Measurements from ENCODE around the gene FAM53C.

The FAM53C gene

GRCh38 chr5:138331449-138332368, 6.4 kb upstream of the FAM53C start, which contains the start of gene CDC25C:
Gene CDC25C, minus strand, starts transcription at chr5:138331804. Its CDS starts 624 bp downstream, at chr5:138331180.
- Histone ChIP-seq H3K79me1 (ENCODE audit: low read length) (no peaks in the 10 kb centered on the region), H3K36me3 (ENCODE audit: control insufficient read depth in 1 of 2, insufficient read depth in 2 of 2, low read length in 2 of 2) (peaks cover 0 to 3% of the 10 kb centered on the region in 2 experiments), H3K4me2 (ENCODE audit: low read length) (peak within 1 kb of the TSS; percentile 94), H3K27ac (ENCODE audit: low read depth, low read length) (peak within 1 kb of the TSS; percentile 20), H3K4me1 (ENCODE audit: control insufficient read depth in 1 of 2, insufficient read depth in 2 of 2, low read length in 2 of 2) (peaks cover 0 to 4% of the 10 kb centered on the region in 2 experiments), H3K14ac (ENCODE audit: low read length) (no peak within 1 kb of the TSS), H3K18ac (ENCODE audit: low read length) (no peak within 1 kb of the TSS), H3K9me3 (ENCODE audit: insufficient read depth, low read depth, low read length) (no peaks in the 10 kb centered on the region), H4K91ac (ENCODE audit: low read depth, low read length) (no peak within 1 kb of the TSS), H3K9ac (ENCODE audit: low read length) (peak within 1 kb of the TSS; percentile 75), H3K4ac (ENCODE audit: low read depth, low read length) (no peak within 1 kb of the TSS), H2AK5ac (ENCODE audit: low read length) (no peak within 1 kb of the TSS), H3K23ac (ENCODE audit: low read length) (no peak within 1 kb of the TSS), H4K12ac (ENCODE audit: low read depth, low read length) (no peak within 1 kb of the TSS), H4K8ac (ENCODE audit: low read depth, low read length) (peak within 1 kb of the TSS; percentile 30), H3K79me2 (ENCODE audit: control insufficient read depth, insufficient read depth, low read length, poor library complexity) (no peaks in the 10 kb centered on the region), H2AFZ (ENCODE audit: insufficient read depth, low read length, poor library complexity) (peak within 1 kb of the TSS; percentile 84), H3K4me3 (ENCODE audit: low read depth, low read length) (peak within 1 kb of the TSS; percentile 73), H2BK120ac (ENCODE audit: insufficient read depth, low read length, poor library complexity) (peak within 1 kb of the TSS; percentile 34), H2BK5ac (ENCODE audit: low read depth, low read length, poor library complexity) (peak within 1 kb of the TSS; percentile 22), H3K27me3 (ENCODE audit: insufficient read depth, low read length) (no peaks in the 10 kb centered on the region), H2BK12ac (ENCODE audit: low read length) (no peak within 1 kb of the TSS)
- WGBS (ENCODE audit: extremely low coverage, insufficient coverage, insufficient read length) = no CpG with 5 or more reads among the region's 55 CpGs
- DNase-seq = peak; percentile 100

- no peak overlapping the region for H3K23ac ChIP-seq (ENCODE audit: low read length)
- H3K4me2 ChIP-seq (ENCODE audit: low read length) = no peak overlapping the region
- no peak overlapping the region for H3K18ac ChIP-seq (ENCODE audit: low read length)
- DNase-seq = no peak
- H3K36me3 ChIP-seq (ENCODE audit: control insufficient read depth in 1 of 2, insufficient read depth in 2 of 2, low read length in 2 of 2) = no peaks in the 10 kb centered on the region
- H3K14ac ChIP-seq (ENCODE audit: low read length) = no peak overlapping the region
- no peak overlapping the region for H4K12ac ChIP-seq (ENCODE audit: low read depth, low read length)
- no peak overlapping the region for H4K8ac ChIP-seq (ENCODE audit: low read depth, low read length)
- H2BK12ac ChIP-seq (ENCODE audit: low read length) = no peak overlapping the region
- H2BK120ac ChIP-seq (ENCODE audit: insufficient read depth, low read length, poor library complexity) = no peak overlapping the region
- peaks cover 16% of the 10 kb centered on the region for H3K79me1 ChIP-seq (ENCODE audit: low read length)
- no peak overlapping the region for H3K4ac ChIP-seq (ENCODE audit: low read depth, low read length)
- no peaks in the 10 kb centered on the region for H3K9me3 ChIP-seq (ENCODE audit: insufficient read depth, low read depth, low read length)
- H3K79me2 ChIP-seq (ENCODE audit: control insufficient read depth, insufficient read depth, low read length, poor library complexity) = peaks cover 16% of the 10 kb centered on the region
- H3K4me1 ChIP-seq (ENCODE audit: control insufficient read depth in 1 of 2, insufficient read depth in 2 of 2, low read length in 2 of 2) = peaks cover 2 to 11% of the 10 kb centered on the region in 2 experiments
- no peak overlapping the region for H3K27ac ChIP-seq (ENCODE audit: low read depth, low read length)
- H3K9ac ChIP-seq (ENCODE audit: low read length) = no peak overlapping the region
- H2BK5ac ChIP-seq (ENCODE audit: low read depth, low read length, poor library complexity) = no peak overlapping the region
- H3K27me3 ChIP-seq (ENCODE audit: insufficient read depth, low read length) = no peaks in the 10 kb centered on the region
- H3K4me3 ChIP-seq (ENCODE audit: low read depth, low read length) = no peak overlapping the region
- no peak overlapping the region for H2AK5ac ChIP-seq (ENCODE audit: low read length)
- no peak overlapping the region for H4K91ac ChIP-seq (ENCODE audit: low read depth, low read length)
- no peak overlapping the region for H2AFZ ChIP-seq (ENCODE audit: insufficient read depth, low read length, poor library complexity)
- WGBS (ENCODE audit: extremely low coverage, insufficient coverage, insufficient read length) = no CpG with 5 or more reads among the region's 3 CpGs
Observed at GRCh38 chr5:138334867-138335447, 3.1 kb upstream of the FAM53C start.

- H2BK5ac ChIP-seq (ENCODE audit: low read depth, low read length, poor library complexity) = peak overlapping the region; percentile 100
- peak overlapping the region; percentile 99 for H3K4ac ChIP-seq (ENCODE audit: low read depth, low read length)
- H2BK120ac ChIP-seq (ENCODE audit: insufficient read depth, low read length, poor library complexity) = peak overlapping the region; percentile 100
- no peaks in the 10 kb centered on the region for H3K9me3 ChIP-seq (ENCODE audit: insufficient read depth, low read depth, low read length)
- H3K9ac ChIP-seq (ENCODE audit: low read length) = peak overlapping the region; percentile 97
- peak overlapping the region; percentile 94 for H3K27ac ChIP-seq (ENCODE audit: low read depth, low read length)
- H3K79me2 ChIP-seq (ENCODE audit: control insufficient read depth, insufficient read depth, low read length, poor library complexity) = peaks cover 16% of the 10 kb centered on the region
- no peaks in the 10 kb centered on the region for H3K27me3 ChIP-seq (ENCODE audit: insufficient read depth, low read length)
- H3K4me3 ChIP-seq (ENCODE audit: low read depth, low read length) = peak overlapping the region; percentile 91
- H3K4me1 ChIP-seq (ENCODE audit: control insufficient read depth in 1 of 2, insufficient read depth in 2 of 2, low read length in 2 of 2) = peaks cover 2 to 12% of the 10 kb centered on the region in 2 experiments
- H3K23ac ChIP-seq (ENCODE audit: low read length) = no peak overlapping the region
- H3K14ac ChIP-seq (ENCODE audit: low read length) = peak overlapping the region; percentile 99
- no CpG with 5 or more reads among the region's 13 CpGs for WGBS (ENCODE audit: extremely low coverage, insufficient coverage, insufficient read length)
- peak overlapping the region; percentile 99 for H2BK12ac ChIP-seq (ENCODE audit: low read length)
- H3K4me2 ChIP-seq (ENCODE audit: low read length) = peak overlapping the region; percentile 90
- peaks cover 16% of the 10 kb centered on the region for H3K79me1 ChIP-seq (ENCODE audit: low read length)
- H4K12ac ChIP-seq (ENCODE audit: low read depth, low read length) = peak overlapping the region; percentile 99
- peak overlapping the region; percentile 100 for H4K8ac ChIP-seq (ENCODE audit: low read depth, low read length)
- H2AFZ ChIP-seq (ENCODE audit: insufficient read depth, low read length, poor library complexity) = peak overlapping the region; percentile 99
- H3K36me3 ChIP-seq (ENCODE audit: control insufficient read depth in 1 of 2, insufficient read depth in 2 of 2, low read length in 2 of 2) = peaks cover 3 to 12% of the 10 kb centered on the region in 2 experiments
- peak; percentile 43 to 76 for DNase-seq
- H3K18ac ChIP-seq (ENCODE audit: low read length) = peak overlapping the region; percentile 100
- peak overlapping the region; percentile 100 for H4K91ac ChIP-seq (ENCODE audit: low read depth, low read length)
- no peak overlapping the region for H2AK5ac ChIP-seq (ENCODE audit: low read length)
Observed at GRCh38 chr5:138336952-138337684, 948 bp upstream of the FAM53C start.

Measured in trophoblast cell (in vitro differentiated cells and primary cell).